Hematopoietic multipotent progenitor cell treated with erythropoietin and hydrocortisone succinate and interleukin-3 and kit ligand, for 6 days (in vitro differentiated cells): ENCODE data around the gene ATG4B.
"Not testable (repeated sequence)": the region's sequence is repeated elsewhere in the genome, so short reads cannot be mapped to it uniquely, and the experiment has no call there.

Source experiments
- DNase-seq: peaks from one replicate; pipeline ENCODE4 v3.0.0-alpha.2; 2015

The ATG4B gene

GRCh38 chr2:241637018-241637794, at the start of gene ATG4B, which contains the start of gene THAP4:
ATG4B (plus strand) TSS chr2:241637693; CDS start chr2:241637715, 22 bp downstream.
THAP4 (minus strand) TSS chr2:241637158; CDS start chr2:241637017, 141 bp downstream.
- DNase-seq, result peak; percentile 89

DNA sequence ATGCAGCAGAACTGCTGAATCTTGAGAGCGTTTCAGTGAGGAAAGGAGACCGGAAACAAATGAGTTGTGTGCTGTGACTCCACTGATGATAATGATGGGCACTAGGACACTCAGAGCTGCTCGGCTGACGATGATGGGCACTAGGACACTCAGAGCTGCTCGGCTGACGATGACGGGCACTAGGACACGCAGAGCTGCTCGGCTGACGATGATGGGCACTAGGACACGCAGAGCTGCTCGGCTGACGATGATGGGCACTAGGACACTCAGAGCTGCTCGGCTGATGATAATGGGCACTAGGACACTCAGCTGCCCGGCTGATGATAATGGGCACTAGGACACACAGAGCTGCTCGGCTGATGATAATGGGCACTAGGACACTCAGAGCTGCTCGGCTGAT, 47.6 kb upstream of the ATG4B start:
- DNase-seq, result not testable (repeated sequence)

- not testable (repeated sequence) for DNase-seq
Observed at GRCh38 chr2:241590496-241591455, 46.7 kb upstream of the ATG4B start.

DNA sequence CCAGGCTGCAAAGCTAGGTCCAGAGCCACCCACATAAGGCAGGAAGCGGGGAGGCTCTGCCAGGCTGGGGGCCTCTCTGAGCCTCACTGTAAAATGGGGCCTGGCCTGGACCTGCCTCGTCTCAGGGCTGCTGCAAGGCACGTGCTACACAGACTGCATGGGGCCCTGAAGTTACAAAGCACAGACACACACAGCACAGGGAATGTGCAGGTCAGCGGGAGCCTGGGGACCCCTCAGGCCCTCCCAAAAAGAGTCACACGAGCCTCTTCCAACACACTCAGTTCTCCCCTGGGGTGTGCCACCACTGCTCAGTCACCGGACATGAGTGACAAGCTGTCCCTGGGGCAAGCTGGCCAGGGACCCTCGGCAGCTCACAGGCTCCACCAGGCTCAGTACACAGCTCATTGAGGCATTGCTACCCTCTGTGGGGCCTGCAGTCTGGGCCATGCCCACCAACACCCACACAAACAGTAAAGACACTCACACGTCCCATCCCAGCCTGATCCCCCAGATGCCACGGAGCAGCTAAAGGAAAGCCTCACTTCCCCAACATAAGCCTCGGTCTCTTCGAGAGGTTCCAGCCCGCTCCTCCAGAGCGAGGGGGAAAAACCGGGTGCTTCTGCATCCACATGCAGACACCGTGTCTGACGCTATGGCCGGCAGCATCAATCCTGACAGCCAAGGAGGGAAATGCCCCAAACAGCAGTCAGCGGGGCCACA, 45.2 kb upstream of the ATG4B start:
- no peak for DNase-seq

GRCh38 chr2:241593271-241593670, 44.2 kb upstream of the ATG4B start:
- DNase-seq, result no peak

GRCh38 chr2:241595600-241596140, 41.8 kb upstream of the ATG4B start:
- no peak for DNase-seq

DNA sequence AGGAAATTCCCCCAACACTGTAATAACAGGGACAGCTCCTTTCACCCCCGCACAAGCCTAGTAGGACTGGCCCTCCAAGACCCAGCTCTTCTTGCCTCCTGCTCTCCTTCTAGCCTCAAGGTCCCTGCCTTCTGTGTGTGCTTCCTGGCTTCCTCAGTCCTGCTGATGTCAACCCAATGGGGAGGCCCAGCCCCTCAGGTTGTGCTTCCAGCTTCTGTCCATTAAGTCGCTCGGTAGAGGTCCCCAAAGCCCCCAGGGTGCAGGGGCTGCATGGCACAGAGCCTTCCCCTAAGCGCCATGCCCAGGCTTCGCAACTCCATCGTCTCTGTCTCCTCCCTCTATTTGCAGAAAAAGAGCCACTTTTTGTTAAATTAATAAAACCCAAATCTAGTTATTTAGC, 39.9 kb upstream of the ATG4B start:
- DNase-seq, result no peak

DNA sequence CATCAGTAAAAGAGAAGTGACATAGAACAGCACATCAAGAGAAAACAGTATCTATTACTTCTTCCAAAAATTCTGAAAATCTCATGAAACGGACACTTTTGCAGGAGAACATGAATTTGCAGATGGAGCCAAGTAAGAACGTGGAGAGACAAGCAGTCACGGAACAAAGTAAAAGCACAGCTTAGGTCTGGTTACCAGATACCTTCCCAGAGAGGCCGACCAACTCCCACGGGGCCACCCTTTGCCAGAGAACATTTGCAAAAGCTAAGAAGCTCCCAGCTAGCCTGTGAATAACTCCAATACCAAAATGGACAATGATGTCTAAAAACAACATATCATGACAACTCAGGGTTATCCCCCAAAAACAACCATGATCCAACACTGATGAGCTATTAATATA, 39.4 kb upstream of the ATG4B start:
- DNase-seq, result no peak

DNA sequence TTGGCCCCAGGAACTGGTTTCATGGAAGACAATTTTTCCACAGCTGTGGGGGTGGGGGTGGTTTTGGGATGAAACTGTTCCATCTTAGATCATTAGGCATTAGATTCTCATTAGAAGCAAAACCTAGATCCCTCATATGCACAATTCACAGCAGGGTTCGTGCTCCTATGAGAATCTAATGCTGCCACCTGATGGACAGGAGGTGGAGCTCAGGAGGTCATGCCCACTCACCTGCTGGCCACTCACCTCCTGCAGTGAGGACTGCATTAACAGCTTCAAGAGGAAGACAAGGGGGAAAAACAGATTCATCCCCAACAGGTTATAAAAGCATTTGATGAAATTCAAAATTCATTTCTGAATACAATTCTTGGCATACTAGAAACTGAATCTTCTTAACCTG, 39.0 kb upstream of the ATG4B start:
- peak; percentile 23 for DNase-seq

- DNase-seq, result no peak
Observed at GRCh38 chr2:241599615-241600014, 37.9 kb upstream of the ATG4B start.

- DNase-seq, result no peak
Observed at GRCh38 chr2:241601841-241602240, 35.7 kb upstream of the ATG4B start.

DNA sequence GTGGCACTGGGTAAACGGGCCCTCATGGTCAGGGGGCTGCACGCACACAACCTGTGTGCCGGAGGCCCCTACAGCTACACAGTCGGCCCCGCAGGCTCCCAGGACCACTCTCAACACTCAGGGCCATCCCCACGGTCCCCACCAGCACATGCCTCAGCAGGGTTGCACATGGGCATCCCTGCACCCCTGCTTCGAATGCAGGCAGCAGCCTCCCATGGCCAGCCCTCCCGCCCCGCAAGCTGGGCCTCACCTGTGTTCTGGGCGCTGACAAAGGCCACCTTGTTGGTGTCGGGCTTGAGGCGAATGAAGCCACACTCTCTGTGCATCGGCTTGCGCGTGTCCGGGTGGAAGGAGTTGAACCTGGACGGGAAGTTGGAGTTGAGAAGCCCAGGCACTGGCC, 34.8 kb upstream of the ATG4B start:
- DNase-seq, result no peak

- DNase-seq, result no peak
Observed at GRCh38 chr2:241603686-241604085, 33.8 kb upstream of the ATG4B start.

GRCh38 chr2:241606186-241606585, 31.3 kb upstream of the ATG4B start:
- no peak for DNase-seq

DNA sequence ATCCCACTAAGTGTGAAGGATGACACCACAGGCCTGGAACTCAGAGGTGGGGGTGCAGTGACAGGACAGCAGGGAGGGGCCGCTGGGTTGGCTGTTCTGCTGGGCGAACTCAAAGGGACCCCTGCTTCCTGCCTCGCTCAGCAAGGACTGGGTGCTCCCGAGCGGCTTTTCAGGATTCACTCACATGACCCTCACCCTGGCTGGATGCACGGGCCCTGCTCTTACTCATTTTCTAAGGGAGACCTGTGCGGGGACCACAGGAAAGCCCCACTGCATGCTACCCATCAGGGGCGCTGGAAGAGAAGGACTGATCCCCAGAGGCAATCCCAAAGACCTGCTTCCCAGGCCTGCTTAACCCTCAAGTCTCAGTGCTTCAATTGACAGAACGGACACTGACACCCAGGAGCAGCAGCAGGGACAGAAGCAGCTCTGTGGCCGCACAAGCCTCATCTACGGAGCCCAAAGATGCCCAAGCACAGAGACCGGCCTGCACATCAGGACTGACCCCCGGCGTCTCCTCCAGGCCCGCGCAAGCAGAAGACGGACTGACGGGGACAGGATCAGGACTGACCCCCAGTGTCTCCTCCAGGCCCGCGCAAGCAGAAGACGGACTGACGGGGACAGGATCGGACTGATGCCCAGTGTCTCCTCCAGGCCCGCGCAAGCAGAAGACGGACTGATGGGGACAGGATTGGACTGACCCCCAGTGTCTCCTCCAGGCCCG, 30.2 kb upstream of the ATG4B start:
- DNase-seq, result no peak

GRCh38 chr2:241608881-241609280, 28.6 kb upstream of the ATG4B start:
- DNase-seq, result peak; percentile 14

- DNase-seq, result peak; percentile 96
Observed at GRCh38 chr2:241609859-241610793, 27.4 kb upstream of the ATG4B start.

DNA sequence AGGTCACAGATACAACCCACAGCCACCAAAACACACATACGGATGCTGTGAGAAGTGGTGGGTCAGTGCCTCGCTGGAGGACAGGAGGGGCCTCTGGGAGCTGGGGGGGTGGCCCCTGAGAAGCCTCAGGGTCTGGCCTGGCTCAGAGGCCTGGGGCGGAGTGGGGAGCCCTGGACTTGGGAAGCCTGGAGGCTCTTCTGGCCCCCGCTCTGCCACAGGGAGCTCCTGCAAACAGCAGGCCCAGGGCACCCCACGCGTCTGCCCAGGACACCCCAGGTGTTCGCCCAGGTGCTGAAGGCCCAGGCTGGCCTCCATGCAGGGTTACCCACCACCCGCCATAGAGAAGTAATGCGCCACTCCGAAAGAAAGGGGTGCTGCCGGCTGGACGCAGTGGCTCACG, 26.4 kb upstream of the ATG4B start:
- DNase-seq, result no peak

DNA sequence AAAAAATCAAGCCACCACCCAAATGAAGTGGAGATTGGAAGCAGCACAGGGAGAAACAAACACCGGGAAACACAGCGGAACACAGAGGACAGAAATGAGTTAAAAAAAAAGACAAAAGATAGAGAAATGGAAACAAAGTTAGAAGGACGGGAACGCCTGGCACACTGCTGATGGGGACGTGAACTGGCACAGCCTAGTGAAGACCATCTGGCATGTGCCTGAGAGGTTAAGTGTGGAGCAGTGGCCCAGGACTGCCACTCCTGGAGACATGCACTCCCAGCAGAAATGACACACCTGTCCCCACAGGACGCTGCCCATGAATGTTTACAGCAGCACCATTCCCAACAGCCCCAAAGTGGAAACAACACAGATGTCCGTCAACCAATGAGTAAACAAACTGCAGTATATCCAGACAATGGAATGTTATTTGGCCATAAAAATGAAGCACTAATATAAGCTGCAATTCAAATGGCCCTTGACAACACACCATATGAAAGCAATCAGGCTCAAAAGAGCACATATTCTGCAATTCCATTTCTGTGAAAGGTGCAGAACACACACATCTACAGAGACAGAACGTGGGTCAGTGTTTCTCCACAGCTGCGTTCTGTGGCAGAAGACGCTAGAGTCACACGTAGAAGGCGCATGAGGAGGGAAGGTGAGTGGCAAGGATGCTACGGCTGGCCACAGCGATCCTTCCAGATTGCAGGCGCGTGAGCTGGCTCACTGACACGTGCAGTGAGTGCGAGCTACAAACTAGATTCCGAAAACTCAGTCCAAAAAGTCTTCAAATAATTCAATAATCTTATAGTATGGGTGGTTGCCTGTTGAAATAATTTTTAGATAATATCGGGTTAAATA, 25.1 kb upstream of the ATG4B start:
- DNase-seq, result no peak
